ENCODE results near the gene VAV2.

Gene VAV2

DNA sequence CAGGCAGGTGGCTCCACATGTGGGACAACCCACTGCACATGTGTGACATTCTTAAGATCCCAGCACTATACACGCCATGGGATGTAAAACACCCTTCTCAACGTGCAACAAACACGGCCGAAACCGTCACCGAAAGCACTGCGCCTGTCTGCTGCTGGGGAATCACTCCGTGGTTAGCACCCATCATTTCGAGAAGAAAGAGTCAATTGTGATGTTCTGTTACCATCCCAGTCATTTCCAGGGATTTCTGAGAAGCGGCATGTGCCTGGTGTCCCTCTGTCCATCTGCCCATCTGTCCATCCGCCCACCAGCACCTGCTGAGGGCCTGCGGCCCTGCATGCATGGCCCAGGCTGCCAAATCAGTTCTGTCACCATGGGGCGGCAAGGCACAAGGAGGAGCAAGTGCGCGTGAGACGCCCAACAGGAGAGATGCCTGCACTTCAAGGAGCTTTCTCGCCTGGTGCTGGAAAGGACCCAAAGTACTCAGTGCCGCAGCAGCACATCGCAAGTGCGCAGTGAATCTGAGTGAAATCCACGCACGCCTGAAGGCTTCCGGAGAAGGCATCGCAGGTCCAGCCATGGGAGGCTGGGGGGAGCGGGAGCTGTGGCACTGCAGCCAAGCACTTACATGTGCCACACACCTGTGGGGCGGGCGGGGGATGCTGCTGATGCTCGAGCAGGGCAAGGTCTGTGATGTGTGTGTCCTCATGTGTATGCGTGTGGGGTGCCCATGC is 38.0 kb downstream of the VAV2 start:
- in situ Hi-C loops (cut with HindIII; ENCODE audit: low sequenced_read_pairs), result no loop called here

DNA sequence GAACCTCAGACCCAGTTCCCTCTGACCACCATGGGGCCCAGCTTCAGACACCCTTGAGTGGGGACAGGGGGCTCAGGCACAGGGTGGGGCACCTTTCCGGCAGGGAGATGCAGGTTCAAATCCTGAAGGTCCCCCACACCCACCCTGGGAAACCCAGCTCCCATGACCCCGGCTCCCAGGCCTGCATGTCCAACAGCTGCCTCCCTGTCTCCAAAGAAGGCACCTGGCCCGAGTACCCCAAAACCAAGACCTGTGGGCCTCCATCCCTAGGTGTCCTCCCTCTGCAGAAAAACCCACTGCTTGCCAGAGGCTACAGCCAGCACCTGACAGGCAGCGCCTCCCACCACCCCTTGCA is 38.5 kb downstream of the VAV2 start:
- in situ Hi-C loops (cut with HindIII; ENCODE audit: low sequenced_read_pairs), result no loop called here

GRCh38 chr9:133952598-133953550 is 39.2 kb downstream of the VAV2 start:
- in situ Hi-C loops (cut with HindIII; ENCODE audit: low sequenced_read_pairs), result no loop called here

DNA sequence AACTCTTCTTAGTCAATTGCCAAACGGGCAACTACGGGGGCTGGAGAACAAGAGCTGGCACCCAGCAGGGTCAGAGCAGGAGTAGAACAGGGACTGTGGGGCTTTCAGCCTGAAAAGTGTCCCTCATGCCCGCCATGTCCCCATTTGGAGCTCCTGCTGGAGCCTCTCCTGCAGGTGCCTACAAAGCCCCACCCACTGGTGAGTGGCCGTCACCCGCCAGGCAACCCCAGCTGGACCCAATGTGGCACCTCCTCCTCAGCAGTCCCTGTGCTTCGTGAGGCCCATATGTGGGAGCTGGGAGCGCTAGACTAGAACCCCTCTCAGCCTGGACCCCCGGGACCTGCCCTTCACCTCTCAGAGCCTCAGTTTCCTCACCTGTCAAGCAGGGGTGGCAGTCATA is 40.9 kb downstream of the VAV2 start:
- in situ Hi-C loops (cut with HindIII; ENCODE audit: low sequenced_read_pairs), result no loop called here

GRCh38 chr9:133950629-133951111 is 41.5 kb downstream of the VAV2 start:
- in situ Hi-C loops (cut with HindIII; ENCODE audit: low sequenced_read_pairs), result no loop called here

DNA sequence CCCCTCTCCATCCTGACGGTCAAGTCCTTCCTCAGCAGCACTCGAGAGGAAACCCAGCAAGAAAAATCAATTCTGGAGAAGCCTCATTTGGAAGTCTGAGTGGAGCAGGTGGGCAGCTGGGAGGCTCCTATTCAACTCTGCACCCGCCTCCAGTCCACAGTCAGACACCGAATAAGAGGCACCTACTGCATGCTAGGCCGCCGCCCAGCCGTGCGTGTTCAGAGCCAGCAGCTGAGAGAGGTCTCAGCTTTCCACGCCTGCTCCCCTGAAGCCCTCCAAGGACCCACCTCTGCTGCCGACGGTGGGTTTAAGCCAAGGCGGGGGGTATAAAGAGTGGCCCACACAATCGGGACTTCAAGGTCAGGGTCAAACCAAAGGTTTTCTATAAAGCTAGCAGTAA is 41.9 kb downstream of the VAV2 start:
- in situ Hi-C loops (cut with HindIII; ENCODE audit: low sequenced_read_pairs), result no loop called here

DNA sequence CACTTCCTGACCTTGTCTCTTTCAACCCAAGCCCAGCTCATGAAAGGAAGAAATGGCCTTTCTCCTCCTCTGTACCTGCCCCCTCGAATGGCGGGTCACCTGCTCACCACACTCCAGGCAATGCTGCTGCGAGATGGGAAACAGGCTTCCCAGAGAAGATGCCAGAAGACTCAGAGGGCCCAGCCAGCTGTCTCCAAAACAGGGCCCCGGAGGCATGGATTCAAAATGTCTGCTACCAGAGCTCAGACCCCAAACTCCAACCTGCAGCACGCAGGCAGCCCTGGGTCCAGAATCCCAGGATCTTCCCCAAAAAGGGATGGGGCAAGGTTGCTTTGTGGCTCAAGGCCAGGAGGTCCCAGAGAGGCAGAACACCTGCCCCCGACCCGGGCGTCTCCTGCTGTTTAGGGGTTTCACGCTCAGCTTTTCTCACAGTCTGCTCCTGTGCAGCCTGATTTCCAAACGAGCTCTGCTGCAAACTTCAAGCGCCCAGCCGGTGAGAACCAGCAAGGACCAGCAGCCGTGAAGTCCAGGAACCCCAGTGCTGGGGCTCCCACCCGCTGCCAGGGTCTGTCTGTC is 42.5 kb downstream of the VAV2 start:
- in situ Hi-C loops (cut with HindIII; ENCODE audit: low sequenced_read_pairs), result no loop called here

- in situ Hi-C loops (cut with HindIII; ENCODE audit: low sequenced_read_pairs), result no loop called here
Measured at GRCh38 chr9:133948561-133949485, 43.3 kb downstream of the VAV2 start.

DNA sequence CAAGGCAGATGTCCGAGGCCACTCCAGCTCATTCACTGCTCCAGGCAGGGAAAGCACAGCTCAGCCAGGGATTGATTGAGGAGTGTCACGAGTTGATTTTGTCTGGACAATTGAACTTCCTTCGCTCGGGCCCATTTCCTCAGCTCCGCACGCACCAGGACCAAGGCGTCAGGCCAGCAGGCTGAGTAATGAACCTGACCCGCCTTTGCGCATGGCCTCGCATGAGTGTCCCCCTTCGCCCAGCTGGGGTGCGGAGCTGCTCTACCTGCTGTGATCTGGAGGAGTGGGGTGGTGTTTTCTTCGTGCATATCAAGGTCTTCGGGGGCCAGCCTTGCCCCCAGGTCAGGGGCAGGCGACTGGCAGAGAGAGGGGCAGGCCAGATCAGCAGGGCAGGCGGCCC is 44.0 kb downstream of the VAV2 start:
- in situ Hi-C loops (cut with HindIII; ENCODE audit: low sequenced_read_pairs), result no loop called here

DNA sequence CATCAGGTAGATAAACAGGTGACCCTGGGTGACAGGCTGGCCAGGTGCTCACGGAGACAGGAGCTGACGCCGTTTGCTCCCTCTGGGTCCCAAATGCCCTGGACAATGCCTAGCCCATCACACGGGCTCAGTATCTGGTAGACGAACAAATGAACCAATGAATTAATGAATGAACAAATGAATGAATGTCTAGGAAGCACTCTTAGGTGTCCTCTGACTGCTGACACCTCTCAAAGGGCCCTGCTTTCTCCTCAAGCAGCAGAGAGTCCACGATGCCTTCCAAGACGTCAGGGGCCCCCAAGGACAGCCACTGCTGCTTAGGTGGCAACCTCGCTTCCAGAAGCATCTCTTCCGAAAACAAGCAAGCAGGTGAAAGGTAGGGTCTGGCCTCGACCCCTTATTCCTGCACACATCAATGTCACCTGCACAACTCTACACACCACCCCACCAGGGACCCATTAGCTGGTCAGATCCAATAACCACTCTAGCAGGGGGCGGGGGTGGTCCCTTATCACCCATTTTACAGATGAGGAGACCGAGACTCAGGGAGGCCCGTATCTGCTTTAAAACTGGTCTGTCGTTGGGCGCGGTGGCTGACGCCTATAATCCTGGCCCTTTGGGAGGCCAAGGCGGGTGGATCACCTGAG is 45.2 kb downstream of the VAV2 start:
- in situ Hi-C loops (cut with HindIII; ENCODE audit: low sequenced_read_pairs), result no loop called here

DNA sequence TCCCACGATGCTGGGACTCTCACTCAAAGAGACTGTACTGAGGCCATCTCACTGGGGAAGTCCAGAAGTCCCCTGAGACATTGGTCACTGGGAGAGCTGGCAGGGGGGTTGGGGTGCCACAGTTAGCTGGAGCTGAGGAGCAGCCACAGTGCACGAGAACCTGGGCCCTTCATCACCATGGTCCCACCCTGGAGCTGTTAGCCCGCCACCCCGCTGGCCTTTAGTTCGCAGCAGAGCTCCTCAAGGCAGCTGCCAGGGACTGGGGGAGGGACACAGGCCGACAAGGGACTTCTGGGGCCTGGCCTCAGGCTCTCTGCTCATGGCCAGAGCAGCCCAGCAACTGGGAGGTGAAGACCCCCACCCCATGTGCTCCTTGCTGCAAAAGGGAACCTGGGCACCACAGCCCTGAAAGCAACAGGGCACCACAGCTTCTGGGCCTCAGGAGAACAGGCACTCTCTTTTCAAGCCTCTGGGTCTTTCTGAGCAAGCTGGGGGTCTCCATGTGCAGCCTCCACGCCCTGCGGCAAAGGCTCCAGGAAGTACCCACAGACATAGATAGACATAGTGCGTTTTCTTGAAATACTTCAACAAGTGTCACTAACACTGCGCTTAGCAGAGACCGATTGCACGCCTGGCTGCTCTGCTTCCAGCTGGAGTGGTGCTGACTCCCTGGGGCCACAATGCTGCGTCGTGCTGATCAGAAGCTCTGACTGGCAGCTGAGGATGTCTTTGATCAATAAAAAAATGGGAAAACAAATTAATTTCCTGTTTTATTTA is 46.0 kb downstream of the VAV2 start:
- in situ Hi-C loops (cut with HindIII; ENCODE audit: low sequenced_read_pairs), result no loop called here

DNA sequence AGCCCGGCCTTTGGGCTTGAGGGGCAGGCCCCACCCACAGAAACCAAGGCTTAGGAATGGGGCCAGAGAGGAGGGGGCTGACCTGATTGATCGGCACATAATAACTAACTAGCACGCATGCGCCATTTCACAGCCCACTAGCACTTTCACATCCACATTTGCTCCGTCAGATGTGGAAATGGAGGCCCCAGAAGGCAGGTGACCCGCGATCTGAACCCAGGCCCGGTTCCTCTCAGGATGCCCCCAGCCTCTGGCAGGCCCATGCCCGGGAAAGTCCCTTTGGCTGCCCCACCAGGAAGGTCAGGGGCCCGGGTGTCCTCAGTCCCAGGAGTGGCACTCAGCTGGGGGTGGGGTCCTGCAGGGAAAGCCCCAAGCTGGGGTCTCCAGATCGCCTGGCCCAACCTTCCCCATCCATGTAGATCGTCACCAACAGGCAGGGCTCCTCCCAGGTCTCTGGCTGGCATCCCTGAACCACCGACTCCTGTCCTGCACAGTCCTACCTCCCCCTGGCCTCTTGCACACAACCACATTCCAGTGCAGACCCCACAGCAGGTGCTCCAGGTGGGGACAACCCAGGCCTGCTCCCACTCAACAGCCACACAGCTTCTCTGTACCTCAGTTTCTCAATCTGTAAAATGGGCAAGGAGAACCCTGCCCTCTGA is 46.7 kb downstream of the VAV2 start:
- in situ Hi-C loops (cut with HindIII; ENCODE audit: low sequenced_read_pairs), result no loop called here

GRCh38 chr9:133944746-133945135 is 47.4 kb downstream of the VAV2 start:
- in situ Hi-C loops (cut with HindIII; ENCODE audit: low sequenced_read_pairs), result no loop called here

DNA sequence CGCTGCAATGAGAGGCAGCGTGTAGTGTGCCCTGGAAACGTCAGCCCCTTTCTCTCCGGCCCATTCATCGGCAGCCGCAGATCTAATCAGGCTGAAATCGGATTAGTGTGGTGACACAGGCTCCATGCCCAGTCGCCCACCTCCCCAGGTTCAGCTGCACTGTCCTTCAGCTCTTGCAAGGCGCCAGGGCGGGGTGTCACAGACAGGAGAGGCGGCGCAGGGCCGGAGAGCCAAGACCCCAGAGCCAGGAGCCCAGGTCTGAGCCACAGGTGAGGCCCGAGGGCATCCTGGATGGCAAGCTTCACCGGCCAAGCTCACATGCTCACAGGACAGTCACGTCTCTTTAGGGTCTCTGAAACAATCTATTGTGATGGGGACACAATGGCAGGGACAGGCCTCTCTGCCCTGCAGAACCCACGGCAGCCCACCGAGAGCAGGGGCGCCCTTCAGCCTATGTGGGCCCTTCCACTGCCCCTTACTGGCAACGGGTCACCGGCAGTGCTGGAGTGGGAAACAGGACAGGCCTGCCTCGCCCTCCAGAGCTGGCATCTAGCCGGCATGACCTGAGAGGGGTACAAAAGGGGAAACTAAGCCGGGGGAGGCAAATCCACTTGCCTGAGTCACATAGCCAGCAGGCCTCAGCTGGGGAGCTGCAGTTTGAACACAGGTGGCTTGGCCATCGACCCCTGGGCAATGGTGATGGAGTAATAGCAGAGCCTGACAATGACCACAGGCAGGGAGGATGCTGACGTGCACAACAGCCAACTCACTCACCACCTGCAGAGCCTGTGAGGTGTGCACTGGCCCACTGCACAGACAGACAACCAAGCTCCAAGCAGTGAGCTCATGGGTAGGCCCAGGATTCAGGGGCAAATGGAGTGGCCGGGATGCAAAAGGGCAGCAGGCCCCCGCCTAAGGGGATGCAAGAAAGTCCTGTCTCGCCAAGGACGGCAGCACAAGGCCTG is 48.1 kb downstream of the VAV2 start:
- in situ Hi-C loops (cut with HindIII; ENCODE audit: low sequenced_read_pairs), result no loop called here

GRCh38 chr9:133943036-133943780 is 48.9 kb downstream of the VAV2 start:
- in situ Hi-C loops (cut with HindIII; ENCODE audit: low sequenced_read_pairs), result no loop called here

DNA sequence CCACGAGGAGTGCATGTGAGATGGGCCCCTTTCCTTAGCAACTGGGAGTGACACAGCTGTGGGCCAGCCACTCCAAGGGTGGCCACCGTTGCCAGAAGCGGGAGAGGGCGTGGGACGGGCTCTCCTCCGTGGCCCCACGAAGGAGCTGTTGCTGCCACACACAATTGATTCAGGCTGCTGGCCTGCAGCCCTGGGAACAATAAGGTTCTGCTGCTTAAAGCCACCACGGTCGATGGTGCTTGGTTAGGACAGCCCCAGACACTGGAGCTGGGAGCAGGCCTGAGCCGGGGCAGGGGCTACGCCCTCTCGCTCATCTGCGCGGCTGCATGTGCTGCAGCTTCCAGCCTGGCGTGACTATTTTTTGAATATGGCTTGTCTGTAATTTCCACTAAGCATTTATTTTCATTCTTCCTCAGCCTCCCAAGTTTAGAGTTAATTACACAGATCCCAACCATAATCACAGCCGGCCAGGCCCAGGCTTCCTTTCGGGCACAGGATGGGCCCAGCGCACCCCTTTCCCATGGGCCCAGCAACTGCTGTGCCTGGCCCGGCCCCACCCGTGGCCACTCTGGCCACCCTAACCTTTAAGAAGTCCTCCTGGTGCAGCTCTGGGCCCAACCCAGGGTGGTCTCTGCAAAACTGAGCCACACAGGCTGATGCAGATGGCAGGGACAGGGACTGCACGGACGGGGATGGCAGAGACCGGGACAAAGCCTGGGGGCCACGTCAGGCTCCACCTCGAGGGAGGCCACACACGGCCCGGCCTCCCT is 49.7 kb downstream of the VAV2 start:
- in situ Hi-C loops (cut with HindIII; ENCODE audit: low sequenced_read_pairs), result no loop called here

Data from endothelial cell of hepatic sinusoid (primary cell).